SK-N-SH (cell line): ENCODE measurements around the gene HDLBP.

ENCODE experiments used
- CHD2 ChIP-seq: fragments of 150-350 bp; IDR thresholded peaks from 2 replicates; pipeline ENCODE4 v1.6.1; 2018; ENCODE audit warnings: low read length; ENCODE audit not compliant: partially characterized antibody
- CTCF ChIP-seq: fragments of 200-600 bp; sonication (generic); IDR thresholded peaks from 2 replicates; pipeline ENCODE4 v1.6.1; 2017; ENCODE audit warnings: antibody characterized with exemption, mild to moderate bottlenecking, moderate library complexity
- ELF1 ChIP-seq: IDR thresholded peaks from 2 replicates; pipeline ENCODE4 v1.4.0; 2012
- JUND ChIP-seq: IDR thresholded peaks from 2 replicates; pipeline ENCODE4 v1.4.0; 2012
- RAD21 ChIP-seq: IDR thresholded peaks from 2 replicates; pipeline ENCODE4 v1.6.1; 2012; ENCODE audit warnings: mild to moderate bottlenecking, low read length
- RCOR1 ChIP-seq: fragments of 150-350 bp; IDR thresholded peaks from 2 replicates; pipeline ENCODE4 v1.6.1; 2017; ENCODE audit warnings: antibody characterized with exemption, low read length
- SMC3 ChIP-seq: IDR thresholded peaks from 2 replicates; pipeline ENCODE4 v1.6.1; 2012; ENCODE audit warnings: low read depth, low read length, improper control_type of control experiment
- TAF1 ChIP-seq: IDR thresholded peaks from 2 replicates; pipeline ENCODE4 v1.6.1; 2012; ENCODE audit warnings: low read depth, mild to moderate bottlenecking, low read length, moderate library complexity, borderline replicate concordance
- TCF12 ChIP-seq: IDR thresholded peaks from 2 replicates; pipeline ENCODE4 v1.4.0; 2012
- USF2 ChIP-seq: fragments of 150-350 bp; IDR thresholded peaks from 2 replicates; pipeline ENCODE4 v1.6.1; 2017; ENCODE audit warnings: antibody characterized with exemption, low read length, low read depth, borderline replicate concordance
- ZBTB33 ChIP-seq: IDR thresholded peaks from 2 replicates; pipeline ENCODE4 v1.4.0; 2012; ENCODE audit warnings: low read depth, borderline replicate concordance

GRCh38 chr2:241317391-241317790, 1.9 kb upstream of the HDLBP start:
- TF ChIP-seq CTCF (no peak), RAD21 (no peak), RCOR1 (no peak), JUND (no peak), TCF12 (no peak), USF2 (no peak), CHD2 (no peak), ELF1 (no peak), TAF1 (no peak), SMC3 (no peak), ZBTB33 (no peak)
